ENCODE data around the gene PCDHGC5. TPM values are rescaled to one million over a fixed set of nuclear protein-coding genes. Genes with fewer than 3 reads are reported as not detected.

PCDHGC5 gene
- total and polyA plus RNA-seq, 8 donors: 0.09 to 0.98 (median 0.63) TPM

- Histone ChIP-seq H3K27ac (no peak overlapping the region), H3K36me3 (peaks cover 0 to 14% (median 5%) of the 10 kb centered on the region in 3 donors), H3K4me3 (no peak overlapping the region), H3K27me3 (no peaks in the 10 kb centered on the region), H3K9me3 (no peaks in the 10 kb centered on the region), H3K4me1 (peaks cover 0 to 18% (median 0%) of the 10 kb centered on the region in 3 donors)
- no peak for TF ChIP-seq CTCF (IDR thresholded peaks at IDR 0.05)
- FAIRE-seq: no peak
- DNase-seq: no peak
- intact Hi-C loops (cut with DNase I): no loop called here
- ATAC-seq: no peak
- 87 to 90% methylated on average over 11 of the region's 11 CpGs for WGBS, 2 donors
Measured at GRCh38 chr5:141517880-141518617, 29.2 kb downstream of the PCDHGC5 start.

DNA sequence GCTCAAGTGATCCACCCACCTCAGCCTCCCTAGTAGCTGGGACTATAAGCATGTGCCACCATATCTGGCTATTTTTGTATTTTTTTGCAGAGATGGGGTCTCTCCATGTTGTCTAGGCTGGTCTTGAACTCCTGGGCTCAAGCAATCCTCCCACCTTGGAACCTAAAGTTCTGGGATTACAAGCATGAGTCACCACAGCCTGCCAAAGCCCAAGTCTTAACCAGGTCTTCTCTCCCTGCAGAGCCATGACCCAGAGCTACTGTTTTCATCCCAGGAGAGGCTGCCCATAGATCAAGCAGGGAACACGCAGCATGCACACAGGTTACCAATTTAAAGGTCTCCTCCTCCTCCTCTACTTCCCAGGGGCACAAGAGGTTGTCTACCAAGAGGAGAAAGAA, 29.7 kb downstream of the PCDHGC5 start:
- no peak overlapping the region for H3K27ac ChIP-seq
- no peak for TF ChIP-seq CTCF (IDR thresholded peaks at IDR 0.05)
- FAIRE-seq (no peak), ATAC-seq (no peak), DNase-seq (no peak)
- 95 to 100% methylated on average over 1 of the region's 1 CpG for WGBS, 2 donors
- peaks cover 0 to 14% (median 5%) of the 10 kb centered on the region in 3 donors for H3K36me3 ChIP-seq
- no peaks in the 10 kb centered on the region for H3K9me3 ChIP-seq
- no peaks in the 10 kb centered on the region for H3K27me3 ChIP-seq
- intact Hi-C loops (cut with DNase I): no loop called here
- no peak overlapping the region for H3K4me3 ChIP-seq
- H3K4me1 ChIP-seq: peaks cover 0 to 18% (median 0%) of the 10 kb centered on the region in 3 donors

DNA sequence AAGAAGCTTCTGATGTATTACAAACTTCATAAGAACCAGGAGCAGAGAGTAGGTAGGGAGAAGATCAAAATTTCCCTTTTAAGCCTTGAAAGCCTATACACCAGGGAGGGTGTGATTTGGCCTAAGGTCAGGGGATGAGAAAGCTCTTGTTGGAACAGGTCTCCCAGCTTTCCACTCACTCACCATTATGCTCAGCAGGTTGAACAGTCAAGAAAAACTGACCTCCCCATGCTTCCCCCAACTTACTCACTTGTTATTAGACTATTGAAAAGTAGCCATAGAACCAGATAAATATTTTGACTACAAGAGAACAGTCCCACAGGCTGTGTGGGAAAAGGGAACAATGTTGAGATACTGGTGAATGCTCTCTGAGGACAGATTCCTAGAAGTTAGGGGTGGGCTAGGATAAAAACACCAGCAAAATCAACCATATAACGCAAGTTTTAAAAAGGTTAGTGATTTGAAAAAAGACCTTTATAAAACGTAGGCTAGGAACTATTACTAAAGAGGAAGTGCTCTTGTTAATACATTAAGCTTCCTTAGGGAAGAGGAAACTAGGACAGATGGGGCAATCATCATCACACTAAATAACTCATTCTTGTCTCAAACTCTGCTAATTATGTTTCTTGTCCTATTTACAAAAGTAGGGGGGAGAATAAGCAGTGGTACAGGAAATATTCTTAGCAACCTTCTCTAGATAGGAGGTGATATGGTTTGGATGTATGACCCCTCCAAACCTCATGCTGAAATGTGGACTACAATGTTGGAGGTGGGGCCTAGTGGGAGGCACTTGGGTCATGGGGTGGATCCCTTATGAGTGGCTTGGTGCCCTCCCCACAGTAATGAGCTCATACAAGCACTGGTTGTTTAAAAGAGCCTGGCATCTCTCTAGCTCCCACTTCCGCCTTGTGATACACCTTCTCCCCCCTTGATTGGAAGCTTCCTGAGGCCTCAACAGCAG, 31.0 kb downstream of the PCDHGC5 start:
- no peak overlapping the region for H3K27ac ChIP-seq
- TF ChIP-seq CTCF (IDR thresholded peaks at IDR 0.05): no peak
- ATAC-seq: no peak
- WGBS, 2 donors: 85% methylated on average over 3 of the region's 3 CpGs
- no peak for FAIRE-seq
- intact Hi-C loops (cut with DNase I): loop anchor here in 1 of 3 donors (10.0 kb wide), 1 partner anchor 105 kb away; the partner anchor contains the start of genes PCDHGA10 and PCDHGB7
- H3K36me3 ChIP-seq: peaks cover 0 to 14% (median 5%) of the 10 kb centered on the region in 3 donors
- DNase-seq: no peak
- no peaks in the 10 kb centered on the region for H3K9me3 ChIP-seq
- no peaks in the 10 kb centered on the region for H3K27me3 ChIP-seq
- H3K4me1 ChIP-seq: peaks cover 0 to 17% (median 0%) of the 10 kb centered on the region in 3 donors
- H3K4me3 ChIP-seq: no peak overlapping the region

GRCh38 chr5:141521244-141521781, 32.4 kb downstream of the PCDHGC5 start:
- no peak for FAIRE-seq
- peaks cover 5 to 26% (median 11%) of the 10 kb centered on the region in 3 donors for H3K4me1 ChIP-seq
- no peaks in the 10 kb centered on the region for H3K9me3 ChIP-seq
- 65 to 74% methylated on average over 2 of the region's 2 CpGs for WGBS, 2 donors
- peak overlapping the region in 2 of 4 donors; percentile 51 to 58 for H3K27ac ChIP-seq
- DNase-seq: no peak
- no peaks in the 10 kb centered on the region for H3K27me3 ChIP-seq
- intact Hi-C loops (cut with DNase I): loop anchor here in 1 of 3 donors (10.0 kb wide), 1 partner anchor 107 kb away; the partner anchor contains the start of genes PCDHGA10 and PCDHGB7
- no peak for TF ChIP-seq CTCF (IDR thresholded peaks at IDR 0.05)
- ATAC-seq: peak in 3 of 4 donors; percentile 50 to 75 (median 54)
- no peak overlapping the region for H3K4me3 ChIP-seq
- H3K36me3 ChIP-seq: peaks cover 0 to 9% (median 5%) of the 10 kb centered on the region in 3 donors

Data from pancreas (tissue), 10 donors.